HuH-7.5 (cell line): ENCODE results near the gene CT45A2.
"Not testable (repeated sequence)": the region's sequence is repeated elsewhere in the genome, so short reads cannot be mapped to it uniquely, and the experiment has no call there.

Experiments
- DNase-seq: peaks from one replicate; pipeline ENCODE4 v3.0.0; 2011; ENCODE audit warnings: low spot score

Gene CT45A2, protein sequence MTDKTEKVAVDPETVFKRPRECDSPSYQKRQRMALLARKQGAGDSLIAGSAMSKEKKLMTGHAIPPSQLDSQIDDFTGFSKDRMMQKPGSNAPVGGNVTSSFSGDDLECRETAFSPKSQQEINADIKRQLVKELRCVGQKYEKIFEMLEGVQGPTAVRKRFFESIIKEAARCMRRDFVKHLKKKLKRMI

DNA sequence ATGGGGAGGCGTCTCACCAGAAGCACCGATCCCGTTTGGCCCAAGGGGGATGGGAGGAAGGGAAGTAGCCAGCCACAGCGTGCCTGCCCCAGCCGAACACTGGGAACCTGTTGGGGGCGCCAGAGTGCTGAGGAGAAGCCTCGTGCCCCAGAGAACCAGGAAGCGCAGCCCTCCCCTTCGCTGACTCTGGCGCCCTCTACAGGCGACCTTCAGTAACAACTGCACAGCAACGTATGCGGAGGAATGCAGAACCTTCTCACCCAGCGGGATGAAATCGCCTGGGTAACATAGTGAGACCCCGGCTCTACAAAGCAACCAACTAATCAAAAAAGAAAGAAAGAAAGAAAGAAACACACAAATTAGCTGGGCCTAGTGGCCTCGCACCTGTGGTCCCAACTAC lies at the start of gene CT45A2:
Gene CT45A2, minus strand, starts transcription at position 101 of the 400 bp plus-strand sequence. CDS start 3,747 bp downstream, outside the sequence.
- DNase-seq, result not testable (repeated sequence)

DNA sequence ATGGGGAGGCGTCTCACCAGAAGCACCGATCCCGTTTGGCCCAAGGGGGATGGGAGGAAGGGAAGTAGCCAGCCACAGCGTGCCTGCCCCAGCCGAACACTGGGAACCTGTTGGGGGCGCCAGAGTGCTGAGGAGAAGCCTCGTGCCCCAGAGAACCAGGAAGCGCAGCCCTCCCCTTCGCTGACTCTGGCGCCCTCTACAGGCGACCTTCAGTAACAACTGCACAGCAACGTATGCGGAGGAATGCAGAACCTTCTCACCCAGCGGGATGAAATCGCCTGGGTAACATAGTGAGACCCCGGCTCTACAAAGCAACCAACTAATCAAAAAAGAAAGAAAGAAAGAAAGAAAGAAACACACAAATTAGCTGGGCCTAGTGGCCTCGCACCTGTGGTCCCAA lies 34.6 kb upstream of the CT45A2 start, which contains the start of gene CT45A8:
Gene CT45A8, minus strand, starts transcription at position 101 of the 400 bp plus-strand sequence. CDS start 3,755 bp downstream, outside the sequence.
- not testable (repeated sequence) for DNase-seq

DNA sequence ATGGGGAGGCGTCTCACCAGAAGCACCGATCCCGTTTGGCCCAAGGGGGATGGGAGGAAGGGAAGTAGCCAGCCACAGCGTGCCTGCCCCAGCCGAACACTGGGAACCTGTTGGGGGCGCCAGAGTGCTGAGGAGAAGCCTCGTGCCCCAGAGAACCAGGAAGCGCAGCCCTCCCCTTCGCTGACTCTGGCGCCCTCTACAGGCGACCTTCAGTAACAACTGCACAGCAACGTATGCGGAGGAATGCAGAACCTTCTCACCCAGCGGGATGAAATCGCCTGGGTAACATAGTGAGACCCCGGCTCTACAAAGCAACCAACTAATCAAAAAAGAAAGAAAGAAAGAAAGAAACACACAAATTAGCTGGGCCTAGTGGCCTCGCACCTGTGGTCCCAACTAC lies 17.4 kb upstream of the CT45A2 start, which contains the start of gene CT45A7:
Gene CT45A7, minus strand, starts transcription at position 101 of the 400 bp plus-strand sequence. CDS start 3,747 bp downstream, outside the sequence.
- not testable (repeated sequence) for DNase-seq

DNA sequence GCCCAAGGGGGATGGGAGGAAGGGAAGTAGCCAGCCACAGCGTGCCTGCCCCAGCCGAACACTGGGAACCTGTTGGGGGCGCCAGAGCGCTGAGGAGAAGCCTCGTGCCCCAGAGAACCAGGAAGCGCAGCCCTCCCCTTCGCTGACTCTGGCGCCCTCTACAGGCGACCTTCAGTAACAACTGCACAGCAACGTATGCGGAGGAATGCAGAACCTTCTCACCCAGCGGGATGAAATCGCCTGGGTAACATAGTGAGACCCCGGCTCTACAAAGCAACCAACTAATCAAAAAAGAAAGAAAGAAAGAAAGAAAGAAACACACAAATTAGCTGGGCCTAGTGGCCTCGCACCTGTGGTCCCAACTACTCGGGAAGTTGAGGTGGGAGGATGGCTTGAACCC lies 17.1 kb downstream of the CT45A2 start, which contains the start of gene CT45A6:
Gene CT45A6, minus strand, starts transcription at position 101 of the 400 bp plus-strand sequence. CDS start 3,794 bp downstream, outside the sequence.
- not testable (repeated sequence) for DNase-seq

DNA sequence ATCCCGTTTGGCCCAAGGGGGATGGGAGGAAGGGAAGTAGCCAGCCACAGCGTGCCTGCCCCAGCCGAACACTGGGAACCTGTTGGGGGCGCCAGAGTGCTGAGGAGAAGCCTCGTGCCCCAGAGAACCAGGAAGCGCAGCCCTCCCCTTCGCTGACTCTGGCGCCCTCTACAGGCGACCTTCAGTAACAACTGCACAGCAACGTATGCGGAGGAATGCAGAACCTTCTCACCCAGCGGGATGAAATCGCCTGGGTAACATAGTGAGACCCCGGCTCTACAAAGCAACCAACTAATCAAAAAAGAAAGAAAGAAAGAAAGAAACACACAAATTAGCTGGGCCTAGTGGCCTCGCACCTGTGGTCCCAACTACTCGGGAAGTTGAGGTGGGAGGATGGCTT lies 34.4 kb downstream of the CT45A2 start, which contains the start of gene CT45A5:
Gene CT45A5, minus strand, starts transcription at position 101 of the 400 bp plus-strand sequence. CDS start 3,774 bp downstream, outside the sequence.
- not testable (repeated sequence) for DNase-seq

DNA sequence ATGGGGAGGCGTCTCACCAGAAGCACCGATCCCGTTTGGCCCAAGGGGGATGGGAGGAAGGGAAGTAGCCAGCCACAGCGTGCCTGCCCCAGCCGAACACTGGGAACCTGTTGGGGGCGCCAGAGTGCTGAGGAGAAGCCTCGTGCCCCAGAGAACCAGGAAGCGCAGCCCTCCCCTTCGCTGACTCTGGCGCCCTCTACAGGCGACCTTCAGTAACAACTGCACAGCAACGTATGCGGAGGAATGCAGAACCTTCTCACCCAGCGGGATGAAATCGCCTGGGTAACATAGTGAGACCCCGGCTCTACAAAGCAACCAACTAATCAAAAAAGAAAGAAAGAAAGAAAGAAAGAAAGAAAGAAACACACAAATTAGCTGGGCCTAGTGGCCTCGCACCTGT lies 51.7 kb downstream of the CT45A2 start, which contains the start of gene CT45A3:
Gene CT45A3, minus strand, starts transcription at position 101 of the 400 bp plus-strand sequence. CDS start 3,747 bp downstream, outside the sequence.
- not testable (repeated sequence) for DNase-seq
